Measurements from ENCODE around the gene ABR.
A peak's percentile ranks its signal among the peaks of the same experiment; 100 is the strongest.
"Not testable (repeated sequence)": the region's sequence is repeated elsewhere in the genome, so short reads cannot be mapped to it uniquely, and the experiment has no call there.

The ABR gene

DNA sequence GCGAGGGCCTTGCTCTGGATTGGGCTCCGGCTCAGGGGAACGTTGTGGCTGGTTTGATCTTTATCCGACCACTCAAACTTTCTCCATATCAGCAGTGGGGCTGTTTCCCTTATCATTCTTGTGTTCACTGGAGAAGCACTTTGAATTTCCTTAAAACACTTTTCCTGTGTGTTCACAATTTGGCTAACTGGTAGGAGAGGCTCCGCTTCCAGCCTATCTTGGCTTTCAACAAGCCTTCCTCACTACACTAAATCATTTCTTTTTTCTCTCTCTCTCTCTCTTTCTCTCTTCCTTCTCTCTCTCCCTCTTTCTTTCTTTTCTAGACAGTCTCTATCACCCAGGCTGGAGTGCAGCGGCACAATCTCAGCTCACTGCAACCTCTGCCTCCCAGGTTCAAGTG lies 43.0 kb downstream of the ABR start:
- Histone ChIP-seq H3K4me1 (ENCODE audit: control insufficient read depth, insufficient read depth, low read length) (peaks cover 9% of the 10 kb centered on the region), H3K4me3 (ENCODE audit: low read length) (no peak overlapping the region), H3K36me3 (ENCODE audit: insufficient read depth, low read length) (no peaks in the 10 kb centered on the region), H3K9ac (ENCODE audit: low read depth, low read length) (no peak overlapping the region), H3K4me2 (ENCODE audit: low read length) (no peak overlapping the region), H3K9me3 (replicated peaks; ENCODE audit: low read length) (no peaks in the 10 kb centered on the region), H3K27me3 (ENCODE audit: control insufficient read depth, insufficient read depth, low read length) (peaks cover 43% of the 10 kb centered on the region)

- peaks cover 35% of the 10 kb centered on the region for H3K27me3 ChIP-seq (ENCODE audit: control insufficient read depth, insufficient read depth, low read length)
- H3K4me1 ChIP-seq (ENCODE audit: control insufficient read depth, insufficient read depth, low read length): peaks cover 9% of the 10 kb centered on the region
- no peak overlapping the region for H3K9ac ChIP-seq (ENCODE audit: low read depth, low read length)
- no peak overlapping the region for H3K4me3 ChIP-seq (ENCODE audit: low read length)
- H3K36me3 ChIP-seq (ENCODE audit: insufficient read depth, low read length): no peaks in the 10 kb centered on the region
- H3K4me2 ChIP-seq (ENCODE audit: low read length): peak overlapping the region; percentile 54
- no peaks in the 10 kb centered on the region for H3K9me3 ChIP-seq (replicated peaks; ENCODE audit: low read length)
Measured at GRCh38 chr17:1134634-1135324, 45.0 kb downstream of the ABR start.

DNA sequence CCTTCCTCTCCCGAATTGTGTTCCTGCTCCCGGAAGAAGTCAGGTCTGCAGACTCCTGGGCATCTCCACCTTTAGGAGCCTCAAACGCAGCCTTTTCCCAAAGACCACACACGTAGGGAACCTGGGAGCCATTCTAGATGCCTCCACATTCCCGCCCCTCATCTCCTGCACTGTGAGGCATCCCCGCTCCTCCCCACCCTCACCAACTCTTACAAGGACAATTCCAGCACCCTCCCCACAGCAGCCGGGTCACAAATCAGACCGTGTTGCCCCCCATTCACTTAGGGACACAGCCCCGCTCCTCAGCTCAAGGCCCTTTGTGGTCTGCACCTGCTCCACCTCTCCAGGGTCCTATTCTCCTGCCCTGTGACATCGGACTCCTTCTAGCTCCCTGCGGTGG lies 49.6 kb downstream of the ABR start:
- Histone ChIP-seq H3K4me3 (ENCODE audit: low read length) (no peak overlapping the region), H3K4me1 (ENCODE audit: control insufficient read depth, insufficient read depth, low read length) (peaks cover 22% of the 10 kb centered on the region), H3K9me3 (replicated peaks; ENCODE audit: low read length) (no peaks in the 10 kb centered on the region), H3K9ac (ENCODE audit: low read depth, low read length) (no peak overlapping the region), H3K4me2 (ENCODE audit: low read length) (no peak overlapping the region), H3K27me3 (ENCODE audit: control insufficient read depth, insufficient read depth, low read length) (peaks cover 59% of the 10 kb centered on the region), H3K36me3 (ENCODE audit: insufficient read depth, low read length) (no peaks in the 10 kb centered on the region)

DNA sequence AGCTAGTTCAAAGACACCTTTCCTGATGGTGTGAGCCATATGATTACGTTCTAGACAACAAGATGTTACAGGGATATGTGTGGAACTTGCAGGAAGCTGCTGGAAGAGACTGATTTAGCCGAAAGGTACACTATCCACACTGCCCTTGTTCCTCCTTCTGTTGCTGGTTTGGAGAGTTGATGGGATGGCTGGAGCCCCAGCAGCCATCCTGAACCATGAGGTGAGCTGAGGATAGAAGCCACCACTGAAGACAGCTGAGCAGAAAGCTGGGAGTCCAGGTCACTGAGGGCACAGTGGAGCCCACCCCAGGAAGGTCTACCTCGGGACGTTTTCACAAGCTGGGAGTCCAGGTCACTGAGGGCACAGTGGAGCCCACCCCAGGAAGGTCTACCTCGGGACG lies 51.3 kb downstream of the ABR start:
- not testable (repeated sequence) for H3K4me2 ChIP-seq (ENCODE audit: low read length); H3K4me3 ChIP-seq (ENCODE audit: low read length); H3K9ac ChIP-seq (ENCODE audit: low read depth, low read length); H3K9me3 ChIP-seq (replicated peaks; ENCODE audit: low read length); H3K36me3 ChIP-seq (ENCODE audit: insufficient read depth, low read length)
- peaks cover 15% of the 10 kb centered on the region for H3K4me1 ChIP-seq (ENCODE audit: control insufficient read depth, insufficient read depth, low read length)
- peaks cover 54% of the 10 kb centered on the region for H3K27me3 ChIP-seq (ENCODE audit: control insufficient read depth, insufficient read depth, low read length)

- Histone ChIP-seq H3K4me3 (ENCODE audit: low read length) (no peak overlapping the region), H3K9ac (ENCODE audit: low read depth, low read length) (no peak overlapping the region), H3K27me3 (ENCODE audit: control insufficient read depth, insufficient read depth, low read length) (peaks cover 49% of the 10 kb centered on the region), H3K9me3 (replicated peaks; ENCODE audit: low read length) (no peaks in the 10 kb centered on the region), H3K4me2 (ENCODE audit: low read length) (peak overlapping the region; percentile 71), H3K36me3 (ENCODE audit: insufficient read depth, low read length) (no peaks in the 10 kb centered on the region), H3K4me1 (ENCODE audit: control insufficient read depth, insufficient read depth, low read length) (peaks cover 22% of the 10 kb centered on the region)
Measured at GRCh38 chr17:1126801-1127550, 52.8 kb downstream of the ABR start.

DNA sequence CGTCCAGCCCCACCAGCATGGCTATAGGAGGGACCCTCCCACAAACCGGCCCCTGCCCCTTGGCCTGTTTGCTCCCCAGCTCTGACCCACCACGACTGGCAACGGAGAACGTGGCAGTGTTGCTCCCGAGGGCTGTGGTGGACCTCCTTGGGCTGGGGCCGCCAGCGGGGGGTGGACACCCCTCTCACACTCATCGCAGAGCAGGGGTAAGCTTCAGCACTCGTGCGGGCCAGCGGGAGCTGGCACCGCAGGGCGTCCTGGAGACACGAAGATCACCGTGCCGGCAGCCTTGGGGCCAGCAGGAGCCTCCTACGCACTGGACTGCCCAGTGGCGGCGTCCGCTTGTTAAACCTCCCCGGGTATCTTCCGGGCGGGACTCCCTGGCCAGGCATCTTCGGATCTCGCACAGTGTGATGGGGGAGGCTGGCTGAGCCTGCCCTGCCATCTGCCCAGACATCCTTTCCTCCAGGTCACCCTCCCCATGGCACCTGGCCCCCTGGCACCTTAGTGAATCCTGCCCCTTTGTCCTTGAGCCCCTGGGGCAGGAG lies 53.5 kb downstream of the ABR start:
- Histone ChIP-seq H3K4me2 (ENCODE audit: low read length) (peak overlapping the region; percentile 71), H3K9me3 (replicated peaks; ENCODE audit: low read length) (no peaks in the 10 kb centered on the region), H3K4me1 (ENCODE audit: control insufficient read depth, insufficient read depth, low read length) (peaks cover 22% of the 10 kb centered on the region), H3K9ac (ENCODE audit: low read depth, low read length) (no peak overlapping the region), H3K36me3 (ENCODE audit: insufficient read depth, low read length) (no peaks in the 10 kb centered on the region), H3K27me3 (ENCODE audit: control insufficient read depth, insufficient read depth, low read length) (peaks cover 49% of the 10 kb centered on the region), H3K4me3 (ENCODE audit: low read length) (peak overlapping the region; percentile 47)

DNA sequence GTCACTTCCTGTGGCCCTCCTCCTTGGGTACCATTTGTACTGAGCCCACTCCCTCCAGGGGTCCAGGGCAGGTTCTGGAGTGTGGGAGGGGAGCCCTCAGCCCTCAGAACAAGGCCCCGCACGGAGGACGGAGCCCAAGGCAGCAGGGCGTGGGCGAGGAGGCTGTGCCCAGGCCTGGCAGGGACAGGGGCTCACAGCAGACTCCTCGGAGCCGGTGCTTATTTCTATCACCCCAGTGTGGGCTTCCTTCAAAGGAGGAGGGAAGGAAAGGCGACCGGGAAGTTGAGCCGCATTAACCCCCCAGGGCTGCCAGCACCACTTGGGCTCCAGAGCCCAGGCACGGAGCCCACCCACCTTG lies 54.0 kb downstream of the ABR start:
- no peak overlapping the region for H3K9ac ChIP-seq (ENCODE audit: low read depth, low read length)
- peaks cover 52% of the 10 kb centered on the region for H3K27me3 ChIP-seq (ENCODE audit: control insufficient read depth, insufficient read depth, low read length)

GRCh38 chr17:1124896-1125787 lies 54.6 kb downstream of the ABR start:
- Histone ChIP-seq H3K4me2 (ENCODE audit: low read length) (peak overlapping the region; percentile 71), H3K4me3 (ENCODE audit: low read length) (no peak overlapping the region), H3K4me1 (ENCODE audit: control insufficient read depth, insufficient read depth, low read length) (peaks cover 22% of the 10 kb centered on the region), H3K9me3 (replicated peaks; ENCODE audit: low read length) (no peaks in the 10 kb centered on the region), H3K27me3 (ENCODE audit: control insufficient read depth, insufficient read depth, low read length) (peaks cover 48% of the 10 kb centered on the region), H3K9ac (ENCODE audit: low read depth, low read length) (no peak overlapping the region), H3K36me3 (ENCODE audit: insufficient read depth, low read length) (no peaks in the 10 kb centered on the region)

More for the DNA sequence above, 54.0 kb downstream of the ABR start:
- Histone ChIP-seq H3K9me3 (replicated peaks; ENCODE audit: low read length) (no peaks in the 10 kb centered on the region), H3K36me3 (ENCODE audit: insufficient read depth, low read length) (no peaks in the 10 kb centered on the region), H3K4me1 (ENCODE audit: control insufficient read depth, insufficient read depth, low read length) (peaks cover 22% of the 10 kb centered on the region), H3K4me3 (ENCODE audit: low read length) (no peak overlapping the region), H3K4me2 (ENCODE audit: low read length) (peak overlapping the region; percentile 71)

GRCh38 chr17:1123921-1124715 lies 55.7 kb downstream of the ABR start:
- Histone ChIP-seq H3K9ac (ENCODE audit: low read depth, low read length) (no peak overlapping the region), H3K9me3 (replicated peaks; ENCODE audit: low read length) (no peaks in the 10 kb centered on the region), H3K36me3 (ENCODE audit: insufficient read depth, low read length) (no peaks in the 10 kb centered on the region), H3K4me3 (ENCODE audit: low read length) (no peak overlapping the region), H3K27me3 (ENCODE audit: control insufficient read depth, insufficient read depth, low read length) (peaks cover 43% of the 10 kb centered on the region), H3K4me1 (ENCODE audit: control insufficient read depth, insufficient read depth, low read length) (peaks cover 22% of the 10 kb centered on the region), H3K4me2 (ENCODE audit: low read length) (no peak overlapping the region)

DNA sequence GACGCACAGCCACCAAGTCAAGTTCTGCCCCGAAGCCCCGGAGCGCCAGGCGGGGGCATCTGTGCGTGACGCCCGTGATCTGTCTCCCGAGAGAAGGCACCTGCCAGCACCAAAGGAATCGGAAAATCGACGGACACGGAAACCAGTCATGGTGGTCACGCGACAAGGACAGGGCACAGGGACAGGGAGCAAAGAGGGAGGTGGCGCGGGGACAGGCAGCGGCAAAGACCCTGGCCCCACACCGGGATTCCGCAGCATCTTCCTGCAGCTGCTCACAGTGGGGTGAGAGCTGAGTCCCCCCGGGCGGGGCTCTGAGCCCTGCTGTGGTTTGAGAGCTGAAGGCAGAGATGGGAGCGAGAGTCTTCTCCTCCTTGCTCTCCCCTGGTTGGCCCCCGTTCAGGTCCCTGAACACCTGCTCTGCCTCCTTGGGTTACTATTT lies 56.4 kb downstream of the ABR start:
- Histone ChIP-seq H3K9me3 (replicated peaks; ENCODE audit: low read length) (no peaks in the 10 kb centered on the region), H3K4me3 (ENCODE audit: low read length) (no peak overlapping the region), H3K4me2 (ENCODE audit: low read length) (peak overlapping the region; percentile 28), H3K4me1 (ENCODE audit: control insufficient read depth, insufficient read depth, low read length) (peaks cover 22% of the 10 kb centered on the region), H3K9ac (ENCODE audit: low read depth, low read length) (no peak overlapping the region), H3K27me3 (ENCODE audit: control insufficient read depth, insufficient read depth, low read length) (peaks cover 41% of the 10 kb centered on the region), H3K36me3 (ENCODE audit: insufficient read depth, low read length) (no peaks in the 10 kb centered on the region)

Data from skeletal muscle satellite cell (primary cell).